GM18520 (cell line): ENCODE results near the gene RASAL1.

Source experiments
- ATAC-seq: cut with Tn5 transposase; IDR thresholded peaks from one replicate; pipeline ENCODE4 v1.9.1; 2021; ENCODE audit not compliant: unreplicated experiment

The RASAL1 gene

GRCh38 chr12:113135178-113136127 is at the start of gene RASAL1:
TSS of gene RASAL1 (minus strand) at chr12:113135761. CDS start at chr12:113135462, 299 bp downstream.
- no peak for ATAC-seq

GRCh38 chr12:113184900-113185179 is 49.3 kb upstream of the RASAL1 start:
- ATAC-seq, result peak; percentile 47

- ATAC-seq, result peak; percentile 34
Measured at GRCh38 chr12:113184098-113184899, 48.7 kb upstream of the RASAL1 start.

GRCh38 chr12:113183030-113183589 is 47.5 kb upstream of the RASAL1 start:
- no peak for ATAC-seq

- no peak for ATAC-seq
Measured at GRCh38 chr12:113181975-113182374, 46.4 kb upstream of the RASAL1 start.

- no peak for ATAC-seq
Measured at GRCh38 chr12:113180333-113180732, 44.8 kb upstream of the RASAL1 start.

GRCh38 chr12:113179023-113179422 is 43.5 kb upstream of the RASAL1 start:
- no peak for ATAC-seq

GRCh38 chr12:113174461-113175384 is 39.2 kb upstream of the RASAL1 start:
- ATAC-seq, result no peak

GRCh38 chr12:113173081-113173698 is 37.6 kb upstream of the RASAL1 start:
- ATAC-seq, result no peak

- ATAC-seq, result no peak
Measured at GRCh38 chr12:113172185-113172584, 36.6 kb upstream of the RASAL1 start.

GRCh38 chr12:113171543-113171942 is 36.0 kb upstream of the RASAL1 start:
- ATAC-seq, result no peak

- no peak for ATAC-seq
Measured at GRCh38 chr12:113170926-113171325, 35.4 kb upstream of the RASAL1 start.

GRCh38 chr12:113170457-113170856 is 34.9 kb upstream of the RASAL1 start:
- no peak for ATAC-seq

- ATAC-seq, result no peak
Measured at GRCh38 chr12:113169697-113170096, 34.1 kb upstream of the RASAL1 start.

GRCh38 chr12:113167868-113168267 is 32.3 kb upstream of the RASAL1 start:
- ATAC-seq, result no peak

GRCh38 chr12:113165521-113166450 is 30.2 kb upstream of the RASAL1 start:
- ATAC-seq, result no peak

GRCh38 chr12:113164014-113164413 is 28.5 kb upstream of the RASAL1 start:
- no peak for ATAC-seq

GRCh38 chr12:113163030-113163360 is 27.4 kb upstream of the RASAL1 start:
- no peak for ATAC-seq
